ENCODE results near the gene ACTL8.

ACTL8 gene

GRCh38 chr1:17755120-17755519 lies at the start of gene ACTL8:
Gene ACTL8 (plus strand): TSS chr1:17755333. CDS start chr1:17823009, 67,676 bp downstream.
- Mint-ChIP-seq H3K27ac (ENCODE audit: low read depth) (no peak within 1 kb of the TSS), H3K36me3 (ENCODE audit: insufficient read depth) (peaks cover 4% of the 10 kb centered on the region), H3K4me3 (no peak within 1 kb of the TSS), H3K4me1 (no peaks in the 10 kb centered on the region), H3K9me3 (peaks cover 35% of the 10 kb centered on the region), H3K27me3 (peaks cover 13% of the 10 kb centered on the region)
- ATAC-seq (replicated peaks; ENCODE audit: extremely low read depth, poor library complexity, severe bottlenecking) (no peak), DNase-seq (ENCODE audit: low spot score in 2 of 2) (no peak)

GRCh38 chr1:17706445-17706844 lies 48.7 kb upstream of the ACTL8 start:
- ATAC-seq (replicated peaks; ENCODE audit: extremely low read depth, poor library complexity, severe bottlenecking) = no peak
- H3K36me3 Mint-ChIP-seq (ENCODE audit: insufficient read depth) = no peaks in the 10 kb centered on the region
- H3K4me1 Mint-ChIP-seq = no peaks in the 10 kb centered on the region
- DNase-seq (ENCODE audit: low spot score in 2 of 2) = no peak
- H3K27me3 Mint-ChIP-seq = peaks cover 40% of the 10 kb centered on the region
- H3K9me3 Mint-ChIP-seq = no peaks in the 10 kb centered on the region
- no peak overlapping the region for H3K4me3 Mint-ChIP-seq
- H3K27ac Mint-ChIP-seq (ENCODE audit: low read depth) = no peak overlapping the region

GRCh38 chr1:17709981-17710380 lies 45.2 kb upstream of the ACTL8 start:
- no peak overlapping the region for H3K4me3 Mint-ChIP-seq
- no peaks in the 10 kb centered on the region for H3K4me1 Mint-ChIP-seq
- H3K27ac Mint-ChIP-seq (ENCODE audit: low read depth) = no peak overlapping the region
- no peaks in the 10 kb centered on the region for H3K36me3 Mint-ChIP-seq (ENCODE audit: insufficient read depth)
- DNase-seq (ENCODE audit: low spot score in 2 of 2) (no peak), ATAC-seq (replicated peaks; ENCODE audit: extremely low read depth, poor library complexity, severe bottlenecking) (no peak)
- H3K9me3 Mint-ChIP-seq = no peaks in the 10 kb centered on the region
- peaks cover 46% of the 10 kb centered on the region for H3K27me3 Mint-ChIP-seq

GRCh38 chr1:17710889-17711576 lies 44.1 kb upstream of the ACTL8 start:
- no peak overlapping the region for H3K27ac Mint-ChIP-seq (ENCODE audit: low read depth)
- H3K36me3 Mint-ChIP-seq (ENCODE audit: insufficient read depth) = no peaks in the 10 kb centered on the region
- H3K4me3 Mint-ChIP-seq = no peak overlapping the region
- no peaks in the 10 kb centered on the region for H3K9me3 Mint-ChIP-seq
- no peaks in the 10 kb centered on the region for H3K4me1 Mint-ChIP-seq
- ATAC-seq (replicated peaks; ENCODE audit: extremely low read depth, poor library complexity, severe bottlenecking) = no peak
- DNase-seq (ENCODE audit: low spot score in 2 of 2) = no peak
- H3K27me3 Mint-ChIP-seq = peaks cover 51% of the 10 kb centered on the region

GRCh38 chr1:17711577-17711910 lies 43.6 kb upstream of the ACTL8 start:
- Mint-ChIP-seq H3K27me3 (peaks cover 56% of the 10 kb centered on the region), H3K4me1 (no peaks in the 10 kb centered on the region), H3K9me3 (no peaks in the 10 kb centered on the region), H3K36me3 (ENCODE audit: insufficient read depth) (no peaks in the 10 kb centered on the region), H3K27ac (ENCODE audit: low read depth) (no peak overlapping the region), H3K4me3 (no peak overlapping the region)
- no peak for DNase-seq (ENCODE audit: low spot score in 2 of 2)
- ATAC-seq (replicated peaks; ENCODE audit: extremely low read depth, poor library complexity, severe bottlenecking) = no peak

- H3K4me1 Mint-ChIP-seq = no peaks in the 10 kb centered on the region
Measured at GRCh38 chr1:17711941-17712340, 43.2 kb upstream of the ACTL8 start.

GRCh38 chr1:17713993-17714392 lies 41.1 kb upstream of the ACTL8 start:
- ATAC-seq (replicated peaks; ENCODE audit: extremely low read depth, poor library complexity, severe bottlenecking) (no peak), DNase-seq (ENCODE audit: low spot score in 2 of 2) (no peak)
- Mint-ChIP-seq H3K4me1 (no peaks in the 10 kb centered on the region), H3K4me3 (no peak overlapping the region), H3K36me3 (ENCODE audit: insufficient read depth) (no peaks in the 10 kb centered on the region), H3K27me3 (peaks cover 51% of the 10 kb centered on the region), H3K9me3 (no peaks in the 10 kb centered on the region), H3K27ac (ENCODE audit: low read depth) (no peak overlapping the region)

More at GRCh38 chr1:17711941-17712340, 43.2 kb upstream of the ACTL8 start:
- H3K27me3 Mint-ChIP-seq = peaks cover 60% of the 10 kb centered on the region
- H3K36me3 Mint-ChIP-seq (ENCODE audit: insufficient read depth) = no peaks in the 10 kb centered on the region
- ATAC-seq (replicated peaks; ENCODE audit: extremely low read depth, poor library complexity, severe bottlenecking) = no peak
- no peak overlapping the region for H3K27ac Mint-ChIP-seq (ENCODE audit: low read depth)
- no peak overlapping the region for H3K4me3 Mint-ChIP-seq
- DNase-seq (ENCODE audit: low spot score in 2 of 2) = no peak
- H3K9me3 Mint-ChIP-seq = no peaks in the 10 kb centered on the region

GRCh38 chr1:17717594-17718535 lies 37.3 kb upstream of the ACTL8 start:
- ATAC-seq (replicated peaks; ENCODE audit: extremely low read depth, poor library complexity, severe bottlenecking) (no peak), DNase-seq (ENCODE audit: low spot score in 2 of 2) (no peak)
- Mint-ChIP-seq H3K9me3 (no peaks in the 10 kb centered on the region), H3K4me1 (no peaks in the 10 kb centered on the region), H3K4me3 (no peak overlapping the region), H3K27me3 (peaks cover 57% of the 10 kb centered on the region), H3K36me3 (ENCODE audit: insufficient read depth) (peaks cover 2% of the 10 kb centered on the region), H3K27ac (ENCODE audit: low read depth) (no peak overlapping the region)

GRCh38 chr1:17719874-17720273 lies 35.3 kb upstream of the ACTL8 start:
- Mint-ChIP-seq H3K36me3 (ENCODE audit: insufficient read depth) (peaks cover 2% of the 10 kb centered on the region), H3K4me3 (no peak overlapping the region), H3K9me3 (no peaks in the 10 kb centered on the region), H3K27ac (ENCODE audit: low read depth) (no peak overlapping the region), H3K4me1 (no peaks in the 10 kb centered on the region), H3K27me3 (peaks cover 60% of the 10 kb centered on the region)
- no peak for DNase-seq (ENCODE audit: low spot score in 2 of 2)
- no peak for ATAC-seq (replicated peaks; ENCODE audit: extremely low read depth, poor library complexity, severe bottlenecking)

GRCh38 chr1:17721444-17721843 lies 33.7 kb upstream of the ACTL8 start:
- Mint-ChIP-seq H3K36me3 (ENCODE audit: insufficient read depth) (peaks cover 2% of the 10 kb centered on the region), H3K27ac (ENCODE audit: low read depth) (no peak overlapping the region), H3K27me3 (peaks cover 54% of the 10 kb centered on the region), H3K4me1 (no peaks in the 10 kb centered on the region), H3K9me3 (no peaks in the 10 kb centered on the region), H3K4me3 (no peak overlapping the region)
- no peak for DNase-seq (ENCODE audit: low spot score in 2 of 2)
- no peak for ATAC-seq (replicated peaks; ENCODE audit: extremely low read depth, poor library complexity, severe bottlenecking)

- no peak overlapping the region for H3K4me3 Mint-ChIP-seq
- DNase-seq (ENCODE audit: low spot score in 2 of 2) = no peak
- no peaks in the 10 kb centered on the region for H3K4me1 Mint-ChIP-seq
- H3K36me3 Mint-ChIP-seq (ENCODE audit: insufficient read depth) = peaks cover 2% of the 10 kb centered on the region
- ATAC-seq (replicated peaks; ENCODE audit: extremely low read depth, poor library complexity, severe bottlenecking) = no peak
- H3K27ac Mint-ChIP-seq (ENCODE audit: low read depth) = no peak overlapping the region
- H3K9me3 Mint-ChIP-seq = no peaks in the 10 kb centered on the region
- H3K27me3 Mint-ChIP-seq = peaks cover 47% of the 10 kb centered on the region
Measured at GRCh38 chr1:17723684-17724083, 31.4 kb upstream of the ACTL8 start.

GRCh38 chr1:17724150-17724549 lies 31.0 kb upstream of the ACTL8 start:
- H3K4me1 Mint-ChIP-seq = no peaks in the 10 kb centered on the region
- DNase-seq (ENCODE audit: low spot score in 2 of 2) (no peak), ATAC-seq (replicated peaks; ENCODE audit: extremely low read depth, poor library complexity, severe bottlenecking) (no peak)
- H3K9me3 Mint-ChIP-seq = no peaks in the 10 kb centered on the region
- peaks cover 1% of the 10 kb centered on the region for H3K36me3 Mint-ChIP-seq (ENCODE audit: insufficient read depth)
- H3K4me3 Mint-ChIP-seq = no peak overlapping the region
- peaks cover 51% of the 10 kb centered on the region for H3K27me3 Mint-ChIP-seq
- H3K27ac Mint-ChIP-seq (ENCODE audit: low read depth) = no peak overlapping the region

Measured in central memory CD8-positive, alpha-beta T cell (primary cell).